Stimulated activated CD8-positive, alpha-beta memory T cell treated with anti-CD3 and anti-CD28 coated beads, Interleukin-15, amount 100 ng/mL, for 1 hour (primary cell): ENCODE results near the gene CA12.
"Not testable (repeated sequence)": the region's sequence is repeated elsewhere in the genome, so short reads cannot be mapped to it uniquely, and the experiment has no call there.

ENCODE experiments used
- DNase-seq: peaks from one replicate; pipeline ENCODE4 v3.0.0-alpha.2; 2020; ENCODE audit warnings: low read depth

CA12 gene

GRCh38 chr15:63335543-63336240, 46.0 kb downstream of the CA12 start:
- DNase-seq, result no peak

- no peak for DNase-seq
Measured at GRCh38 chr15:63334821-63335220, 46.8 kb downstream of the CA12 start.

GRCh38 chr15:63332367-63333124, 49.1 kb downstream of the CA12 start:
- no peak for DNase-seq

GRCh38 chr15:63331456-63331855, 50.2 kb downstream of the CA12 start:
- no peak for DNase-seq

- DNase-seq, result no peak
Measured at GRCh38 chr15:63330926-63331325, 50.7 kb downstream of the CA12 start.

GRCh38 chr15:63329567-63330350, 51.9 kb downstream of the CA12 start:
- no peak for DNase-seq

- no peak for DNase-seq
Measured at GRCh38 chr15:63327648-63328421, 53.8 kb downstream of the CA12 start.

- no peak for DNase-seq
Measured at GRCh38 chr15:63324770-63325169, 56.9 kb downstream of the CA12 start.

GRCh38 chr15:63323798-63324563, 57.7 kb downstream of the CA12 start:
- no peak for DNase-seq

GRCh38 chr15:63322541-63322940, 59.1 kb downstream of the CA12 start:
- DNase-seq, result no peak

GRCh38 chr15:63321462-63321861, 60.2 kb downstream of the CA12 start:
- no peak for DNase-seq

GRCh38 chr15:63320981-63321380, 60.7 kb downstream of the CA12 start:
- DNase-seq, result not testable (repeated sequence)

GRCh38 chr15:63320446-63320845, 61.2 kb downstream of the CA12 start:
- not testable (repeated sequence) for DNase-seq

GRCh38 chr15:63319065-63319464, 62.6 kb downstream of the CA12 start:
- DNase-seq, result no peak

GRCh38 chr15:63318344-63318743, 63.3 kb downstream of the CA12 start:
- no peak for DNase-seq

- DNase-seq, result no peak
Measured at GRCh38 chr15:63314409-63314808, 67.2 kb downstream of the CA12 start.

GRCh38 chr15:63313825-63314224, 67.8 kb downstream of the CA12 start:
- DNase-seq, result no peak

GRCh38 chr15:63312286-63312685, 69.4 kb downstream of the CA12 start:
- no peak for DNase-seq

GRCh38 chr15:63310646-63311045, 71.0 kb downstream of the CA12 start:
- DNase-seq, result no peak

GRCh38 chr15:63308947-63309346, 72.7 kb downstream of the CA12 start:
- DNase-seq, result no peak

GRCh38 chr15:63308491-63308890, 73.2 kb downstream of the CA12 start:
- DNase-seq, result no peak
